ENCODE data around the gene C12orf75. TPM values are rescaled to one million over a fixed set of nuclear protein-coding genes. Genes with fewer than 3 reads are reported as not detected.

C12orf75 gene
- total RNA-seq, 2 donors from 2014 or later = 2.1 to 2.7 TPM

DNA sequence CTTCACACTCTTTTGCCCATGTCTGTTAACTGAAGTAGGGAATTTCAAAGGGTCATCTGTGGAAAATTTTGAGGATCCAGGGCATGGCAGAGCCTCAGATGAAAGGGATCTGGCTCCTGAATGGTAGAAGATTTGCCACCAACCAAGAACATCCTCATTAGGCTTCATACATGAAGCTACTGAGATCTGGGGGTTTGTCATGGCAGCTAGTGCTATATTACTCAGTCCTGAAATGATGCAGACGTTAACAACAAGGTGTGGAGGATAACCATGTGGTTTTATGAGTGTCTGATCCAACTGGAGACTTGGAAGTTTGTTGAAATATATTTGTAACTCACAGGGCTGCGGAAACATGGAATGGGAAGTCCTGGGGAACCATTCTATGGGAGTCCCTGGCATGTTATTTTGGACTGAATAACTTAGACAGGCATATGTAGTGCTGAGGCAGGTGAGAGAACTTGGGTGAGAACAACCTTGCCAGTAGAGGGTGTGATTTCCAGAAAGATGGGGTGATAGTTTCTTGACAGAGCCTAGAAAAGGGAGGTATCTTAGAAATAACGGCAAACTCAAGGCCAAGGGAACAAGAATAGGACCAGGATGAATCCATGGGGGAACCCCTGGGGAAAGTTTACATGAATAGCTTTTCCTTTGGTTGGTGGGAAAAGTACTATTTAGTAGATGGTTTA, 42.0 kb upstream of the C12orf75 start:
- no peak for DNase-seq (ENCODE audit: low spot score)
- Histone ChIP-seq H3K9me3 (no peaks in the 10 kb centered on the region), H3K4me1 (no peaks in the 10 kb centered on the region), H3K36me3 (no peaks in the 10 kb centered on the region), H3K27ac (no peak overlapping the region), H3K4me3 (no peak overlapping the region), H3K27me3 (no peaks in the 10 kb centered on the region)
- no peak for TF ChIP-seq CTCF (IDR thresholded peaks at IDR 0.05)

DNA sequence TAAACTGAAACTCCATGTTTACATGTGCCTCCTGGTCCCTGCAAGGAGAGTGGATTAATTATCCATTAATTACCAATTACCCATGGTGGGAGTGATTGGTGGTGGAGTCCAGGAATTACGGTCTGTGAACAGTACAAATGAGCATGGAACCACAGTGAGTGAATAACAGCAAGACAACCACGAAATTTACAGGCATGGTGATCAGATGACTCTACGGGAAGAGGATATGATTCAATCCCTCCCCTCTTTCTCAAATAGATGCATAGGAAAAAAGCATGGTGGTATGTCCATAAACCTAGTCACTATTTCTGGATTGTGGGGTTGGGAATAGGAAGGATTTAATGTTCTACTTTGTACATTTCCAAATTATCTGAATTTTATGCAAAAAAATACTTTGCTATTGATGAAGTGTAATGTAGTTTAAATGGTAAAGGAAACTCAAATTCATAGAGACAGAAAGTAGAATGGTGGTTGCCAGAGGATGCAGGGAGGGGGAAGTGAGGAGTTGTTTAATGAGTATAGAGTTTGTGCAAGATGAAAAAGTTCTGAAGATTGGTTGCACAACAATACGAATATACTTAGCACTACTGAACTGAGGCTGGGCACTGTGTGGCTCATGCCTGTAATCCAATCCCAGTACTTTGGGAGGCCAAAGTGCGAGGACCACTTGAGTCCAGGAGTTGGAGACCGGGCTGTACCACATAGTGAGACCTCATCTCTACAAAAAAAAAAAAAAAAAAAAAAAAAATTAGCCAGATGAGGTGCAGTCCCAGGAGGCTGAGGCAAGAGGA, 41.2 kb upstream of the C12orf75 start:
- TF ChIP-seq CTCF (IDR thresholded peaks at IDR 0.05) = no peak
- no peak for DNase-seq (ENCODE audit: low spot score)
- Histone ChIP-seq H3K9me3 (no peaks in the 10 kb centered on the region), H3K4me1 (no peaks in the 10 kb centered on the region), H3K27ac (no peak overlapping the region), H3K36me3 (no peaks in the 10 kb centered on the region), H3K4me3 (no peak overlapping the region), H3K27me3 (no peaks in the 10 kb centered on the region)

DNA sequence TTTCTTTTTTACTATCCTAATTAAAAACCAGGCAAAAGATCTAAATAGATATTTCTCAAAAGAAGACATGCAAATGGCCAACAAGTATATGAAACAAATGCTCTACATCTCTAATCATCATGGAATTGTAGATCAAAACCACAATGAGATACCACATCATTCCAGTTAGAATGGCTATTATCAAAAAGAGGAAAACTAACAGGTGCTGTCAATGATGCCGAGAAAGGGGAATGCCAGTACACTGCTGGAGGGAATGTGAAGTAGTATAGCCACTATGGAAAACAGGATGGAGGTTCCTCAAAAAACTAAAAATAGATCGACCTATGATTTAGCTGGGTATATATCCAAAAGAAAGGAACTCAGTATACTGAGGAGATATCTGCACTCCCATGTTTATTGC, 39.0 kb upstream of the C12orf75 start:
- Histone ChIP-seq H3K27ac (no peak overlapping the region), H3K27me3 (no peaks in the 10 kb centered on the region), H3K36me3 (no peaks in the 10 kb centered on the region), H3K9me3 (no peaks in the 10 kb centered on the region), H3K4me1 (no peaks in the 10 kb centered on the region), H3K4me3 (no peak overlapping the region)
- DNase-seq (ENCODE audit: low spot score) = no peak
- TF ChIP-seq CTCF (IDR thresholded peaks at IDR 0.05) = no peak

DNA sequence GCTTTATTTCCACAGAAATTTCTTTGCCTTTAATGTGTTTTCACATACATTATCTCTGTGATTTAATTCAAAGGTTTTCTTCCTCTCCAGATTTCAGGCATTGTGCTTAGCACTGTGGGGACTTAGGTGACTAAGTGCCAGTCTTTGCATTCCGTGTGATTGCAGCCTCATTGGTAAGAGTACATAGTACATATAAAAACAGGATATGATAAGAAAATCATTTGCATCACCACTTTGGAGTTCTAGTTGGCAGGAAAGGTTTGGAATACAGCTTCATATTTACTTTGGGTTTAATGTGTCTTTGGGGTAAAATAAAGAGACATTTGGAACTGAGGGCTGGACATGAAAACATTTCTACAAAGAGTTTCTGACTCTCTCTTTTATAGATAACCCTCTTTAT, 37.8 kb upstream of the C12orf75 start:
- no peaks in the 10 kb centered on the region for H3K9me3 ChIP-seq
- H3K4me1 ChIP-seq = no peaks in the 10 kb centered on the region
- DNase-seq (ENCODE audit: low spot score) = no peak
- TF ChIP-seq CTCF (IDR thresholded peaks at IDR 0.05) = no peak
- H3K27me3 ChIP-seq = no peaks in the 10 kb centered on the region
- H3K27ac ChIP-seq = no peak overlapping the region
- no peaks in the 10 kb centered on the region for H3K36me3 ChIP-seq
- H3K4me3 ChIP-seq = no peak overlapping the region

GRCh38 chr12:105293187-105293586, 37.3 kb upstream of the C12orf75 start:
- no peak overlapping the region for H3K4me3 ChIP-seq
- no peaks in the 10 kb centered on the region for H3K4me1 ChIP-seq
- H3K27ac ChIP-seq = no peak overlapping the region
- H3K36me3 ChIP-seq = no peaks in the 10 kb centered on the region
- no peak for DNase-seq (ENCODE audit: low spot score)
- no peak for TF ChIP-seq CTCF (IDR thresholded peaks at IDR 0.05)
- H3K9me3 ChIP-seq = no peaks in the 10 kb centered on the region
- no peaks in the 10 kb centered on the region for H3K27me3 ChIP-seq
